ENCODE results near the gene NSMCE4A. TPM values are rescaled to one million over a fixed set of nuclear protein-coding genes. Genes with fewer than 3 reads are reported as not detected.

Gene NSMCE4A
- total and polyA plus RNA-seq, 2 donors (not counting 3 experiments of a cell fraction or from before 2014, with no cell fraction given) = 36.8 to 51.0 TPM

DNA sequence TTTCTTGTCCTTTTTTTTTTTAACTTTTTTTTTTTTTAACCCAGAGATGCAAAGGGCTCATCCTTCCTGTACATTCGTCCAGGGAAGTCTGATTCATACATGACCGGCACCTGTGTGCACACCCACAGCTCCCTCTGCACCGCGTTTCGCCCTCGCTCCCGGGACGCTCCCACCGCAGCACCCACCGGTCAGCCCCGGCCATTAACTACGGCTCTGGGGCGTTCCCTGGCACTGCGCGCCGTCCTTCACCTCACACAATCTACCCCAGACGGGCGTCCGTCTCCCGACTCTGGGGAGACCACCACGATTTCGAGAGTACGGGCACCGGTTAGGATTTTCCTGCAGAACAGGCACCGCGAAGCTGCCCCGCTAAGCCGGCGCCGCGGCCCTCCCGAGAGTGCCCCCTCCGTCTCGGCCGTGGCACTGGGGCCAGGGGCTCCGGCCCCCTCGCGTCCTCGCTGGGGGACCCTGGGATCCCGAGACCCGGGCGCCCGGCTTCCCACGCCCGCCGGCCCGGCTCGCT is 47.6 kb downstream of the NSMCE4A start:
- no peak for DNase-seq (ENCODE audit: low read depth, low spot score)
- intact Hi-C loops (cut with micrococcal nuclease) (loop anchor here (2.0 kb wide), 1 partner anchor 185 kb away; no protein-coding TSS in a partner anchor), dilution Hi-C loops (cut with MboI; ENCODE audit: extremely low pct_ligation_motif_present, low sequenced_read_pairs) (no loop called here)
- no peak for FAIRE-seq
- no TSS peak for BruUV-seq (replicated peaks)
- Histone ChIP-seq H3K27ac (ENCODE audit: insufficient read depth, low read depth, low read length) (peak overlapping the region; percentile 91), H3K4me3 (replicated peaks in 1 of 3; ENCODE audit: insufficient read depth in 1 of 3, low read depth in 1 of 3, low read length in 3 of 3) (peak overlapping the region; percentile 61 to 97 (median 93)), H3K27me3 (ENCODE audit: control insufficient read depth in 2 of 2, insufficient read depth in 2 of 2, low read length in 2 of 2) (no peaks in the 10 kb centered on the region), H2AFZ (ENCODE audit: low read depth, low read length) (peak overlapping the region; percentile 54), H3K4me1 (ENCODE audit: control insufficient read depth, extremely low read depth, insufficient read depth, low read length) (peaks cover 11% of the 10 kb centered on the region), H3K9ac (replicated peaks; ENCODE audit: extremely low read depth, insufficient read depth, low read length) (peak overlapping the region; percentile 94), H3K79me2 (ENCODE audit: control insufficient read depth, insufficient read depth, low read length) (peaks cover 28% of the 10 kb centered on the region), H3K36me3 (ENCODE audit: control insufficient read depth in 2 of 2, extremely low read depth in 1 of 2, insufficient read depth in 2 of 2, low read length in 2 of 2) (peaks cover 2 to 3% of the 10 kb centered on the region in 2 experiments), H3K9me3 (replicated peaks; ENCODE audit: control insufficient read depth, insufficient read depth, low read length) (no peaks in the 10 kb centered on the region), H3K9me1 (replicated peaks; ENCODE audit: control insufficient read depth, extremely low read depth, insufficient read depth, low read length) (no peaks in the 10 kb centered on the region), H4K20me1 (replicated peaks; ENCODE audit: control insufficient read depth, extremely low read depth, insufficient read depth, low read length) (no peaks in the 10 kb centered on the region), H3K4me2 (ENCODE audit: insufficient read depth, low read length) (peak overlapping the region; percentile 94)
- CTCF ChIA-PET = interaction anchor here (0.6 to 2.1 kb wide), 9 partner anchors 16 to 193 kb away, joined by 3 to 12 read pairs (median 5); partner anchors contain the start of gene NSMCE4A
- POLR2A ChIA-PET = interaction anchor here (0.7 to 1.4 kb wide), 2 partner anchors 9 to 20 kb away, joined by 3 read pairs; no protein-coding TSS in a partner anchor
- TF ChIP-seq POLR2AphosphoS5 (IDR thresholded peaks at IDR 0.05; ENCODE audit: insufficient read depth, low read depth, low read length) = no peak
- TF ChIP-seq CTCF (IDR thresholded peaks at IDR 0.05; ENCODE audit: extremely low read depth in 1 of 2, insufficient read depth in 1 of 2, low read depth in 1 of 2, low read length in 2 of 2) = peak in 1 of 2 donors; percentile 6
- peak; percentile 7 for TF ChIP-seq FOS (IDR thresholded peaks at IDR 0.05; ENCODE audit: borderline replicate concordance, insufficient read depth, low read length)

Measured in endothelial cell of umbilical vein (primary cell).